ENCODE results near the gene IWS1.
"Not testable (repeated sequence)": the region's sequence is repeated elsewhere in the genome, so short reads cannot be mapped to it uniquely, and the experiment has no call there.

IWS1 gene

DNA sequence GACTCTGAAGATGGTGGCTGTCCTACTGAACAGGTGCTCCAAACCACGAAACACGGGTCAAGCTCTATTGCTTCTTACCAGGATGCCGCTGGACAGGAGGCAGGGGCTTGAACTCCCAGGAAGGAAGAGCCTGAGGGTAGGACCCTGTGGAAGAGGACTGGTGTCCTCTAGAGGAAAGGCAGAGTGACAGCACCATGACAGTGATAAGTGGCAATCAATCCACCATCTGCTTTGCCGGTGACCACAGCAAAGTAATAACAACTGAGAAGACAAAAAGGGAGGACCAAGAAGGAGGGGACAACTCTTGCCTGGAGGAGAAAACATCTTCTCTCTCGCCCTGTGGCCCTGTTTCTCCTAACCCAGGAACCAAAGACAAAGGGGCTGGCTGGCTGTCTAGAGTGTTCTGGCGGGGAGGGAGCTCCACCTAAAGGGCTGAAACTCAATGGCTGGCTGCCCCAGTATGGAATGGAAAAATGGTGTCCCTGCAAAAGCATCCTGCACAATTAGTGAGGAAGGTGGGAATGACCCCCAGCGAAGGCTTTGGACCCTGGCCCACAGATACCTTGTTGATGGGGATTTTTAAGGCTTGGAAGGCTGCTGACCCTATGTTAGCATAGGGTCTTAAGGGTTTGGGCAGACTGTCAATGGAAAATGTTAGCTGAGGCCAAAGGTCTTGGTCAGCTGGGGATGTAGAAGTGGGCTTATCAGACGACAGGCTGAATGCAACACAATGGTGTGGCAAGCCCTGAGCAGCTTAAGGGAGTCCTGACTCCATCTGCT, 72.7 kb downstream of the IWS1 start:
- DNase-seq: no peak

DNA sequence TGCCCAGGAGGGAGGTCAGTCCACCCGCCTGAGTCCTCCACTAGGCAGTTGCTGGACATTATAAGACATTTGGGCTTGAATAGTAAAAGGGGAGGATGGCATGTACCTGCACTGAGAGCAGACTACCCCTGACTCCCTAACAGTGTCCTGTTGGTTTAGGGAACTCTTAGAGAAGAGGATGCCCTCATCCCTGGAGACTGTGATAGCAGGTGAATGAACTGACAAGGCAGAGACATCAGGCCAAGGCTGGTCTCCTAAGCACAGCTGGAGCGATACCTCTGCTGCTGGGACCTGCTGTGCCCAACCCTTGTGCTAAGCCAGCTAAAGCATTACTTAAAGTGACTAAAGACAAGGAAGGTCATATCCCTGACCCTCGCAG, 73.3 kb downstream of the IWS1 start:
- no peak for DNase-seq

DNA sequence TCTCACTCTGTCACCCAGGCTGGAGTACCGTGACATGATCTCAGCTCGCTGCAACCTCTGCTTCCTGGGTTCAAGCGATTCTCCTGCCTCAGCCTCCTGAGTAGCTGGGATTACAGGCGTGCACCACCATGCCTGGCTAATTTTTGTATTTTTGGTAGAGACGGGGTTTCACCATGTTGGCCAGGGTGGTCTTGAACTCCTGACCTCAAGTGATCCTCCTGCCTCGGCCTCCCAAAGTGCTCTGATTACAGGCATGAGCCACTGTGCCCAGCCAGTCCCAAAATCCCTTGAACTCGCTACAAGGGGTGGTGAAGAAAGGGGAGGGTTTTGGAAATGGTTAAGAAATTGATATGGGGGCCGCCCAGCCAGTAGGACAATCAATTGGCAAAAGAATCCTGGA, 73.9 kb downstream of the IWS1 start:
- DNase-seq: not testable (repeated sequence)

DNA sequence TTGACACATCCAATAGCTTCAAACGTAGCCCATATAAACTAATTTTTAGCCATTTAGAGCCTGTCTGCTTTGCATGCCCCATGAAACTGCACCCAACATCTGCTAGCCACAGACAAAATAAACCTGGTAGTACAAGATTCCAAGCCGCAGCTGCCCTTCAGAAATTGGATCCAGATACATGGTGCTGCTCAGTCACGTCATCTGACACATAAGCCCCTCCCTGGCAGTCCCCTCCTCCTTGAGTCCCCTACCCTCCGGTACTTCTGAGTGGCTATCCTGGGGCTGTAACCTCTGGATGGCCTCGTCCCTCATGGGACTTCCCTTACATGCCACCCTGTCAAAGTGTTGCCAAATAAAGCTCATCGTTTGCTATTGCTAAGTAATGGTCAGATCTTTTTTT, 74.3 kb downstream of the IWS1 start:
- DNase-seq: no peak

DNA sequence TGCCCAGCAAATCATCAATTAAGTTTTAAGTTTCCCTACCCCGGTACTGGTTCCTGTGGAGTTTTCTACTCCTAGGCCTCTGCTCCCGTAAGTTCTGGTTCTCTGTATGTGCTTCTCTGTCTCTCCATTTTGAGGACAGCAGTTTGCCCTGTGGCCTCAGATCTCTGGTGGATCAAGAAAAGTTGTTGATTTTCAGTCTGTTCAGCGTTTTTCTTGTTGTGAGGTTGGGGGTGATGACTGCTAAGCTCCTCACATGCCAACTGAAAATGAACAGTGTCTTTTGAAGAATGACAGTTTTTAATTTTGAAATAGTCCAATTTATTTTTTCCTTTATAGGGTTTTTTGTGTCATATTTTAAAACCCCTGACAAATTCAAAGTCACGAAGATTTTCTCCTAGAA, 76.4 kb downstream of the IWS1 start:
- no peak for DNase-seq

DNA sequence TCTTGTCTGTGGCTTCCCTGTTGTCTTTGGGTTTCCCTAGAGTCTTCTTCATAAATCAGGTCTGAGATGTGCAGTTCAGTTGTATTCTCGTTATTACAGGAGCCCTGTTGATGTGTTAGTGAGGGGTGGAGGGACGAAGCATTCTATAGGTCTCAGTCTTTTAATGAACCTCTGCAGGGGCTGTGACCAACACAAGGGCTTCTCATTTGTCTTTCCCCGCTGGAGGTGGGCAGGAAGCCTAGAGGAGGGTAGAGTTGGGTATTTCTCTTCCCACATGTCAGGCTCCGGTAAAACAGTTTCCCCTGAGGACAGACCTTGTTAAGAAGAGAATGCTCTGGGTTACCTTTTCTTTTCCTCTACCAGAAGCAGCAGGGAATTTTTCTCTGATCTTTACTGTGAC, 76.9 kb downstream of the IWS1 start:
- DNase-seq: no peak

DNA sequence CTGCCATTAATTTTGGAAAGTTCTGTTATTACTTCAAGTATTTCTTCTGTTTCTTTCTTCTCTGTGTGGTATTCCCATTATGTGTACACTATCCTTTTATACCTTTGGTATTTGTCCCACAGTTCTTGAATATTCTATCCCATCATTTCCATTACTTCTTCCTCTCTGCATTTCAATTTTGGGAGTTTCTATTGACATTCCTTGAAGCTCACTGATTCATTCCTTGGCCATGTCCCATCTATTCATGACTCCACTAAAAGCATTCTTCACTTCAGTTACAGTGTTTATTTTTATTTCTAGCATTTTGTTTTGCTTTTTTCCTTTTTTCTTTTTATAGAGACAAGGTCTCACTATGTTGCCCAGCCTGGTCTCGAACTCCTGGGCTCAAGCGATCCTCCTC, 77.8 kb downstream of the IWS1 start:
- no peak for DNase-seq

DNA sequence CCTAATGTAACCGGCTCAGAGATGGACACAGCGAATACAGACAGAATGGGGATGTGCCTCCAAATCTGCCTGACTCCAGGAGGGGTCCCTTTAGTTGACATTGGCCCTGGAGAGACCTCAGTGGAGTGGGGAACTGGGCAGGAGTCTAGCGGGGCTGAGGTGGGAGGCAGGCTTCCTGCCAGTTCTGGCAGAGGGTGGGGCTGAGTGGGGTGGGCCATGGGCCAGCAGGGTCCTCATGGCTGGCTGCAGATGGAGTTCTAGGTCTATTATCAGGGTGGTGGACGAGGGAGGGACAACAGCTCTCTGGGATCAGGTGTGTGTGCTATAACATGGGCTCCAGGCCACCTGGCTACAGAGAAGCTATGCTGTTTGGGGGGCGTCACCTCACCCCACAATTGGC, 86.9 kb downstream of the IWS1 start:
- DNase-seq: no peak

DNA sequence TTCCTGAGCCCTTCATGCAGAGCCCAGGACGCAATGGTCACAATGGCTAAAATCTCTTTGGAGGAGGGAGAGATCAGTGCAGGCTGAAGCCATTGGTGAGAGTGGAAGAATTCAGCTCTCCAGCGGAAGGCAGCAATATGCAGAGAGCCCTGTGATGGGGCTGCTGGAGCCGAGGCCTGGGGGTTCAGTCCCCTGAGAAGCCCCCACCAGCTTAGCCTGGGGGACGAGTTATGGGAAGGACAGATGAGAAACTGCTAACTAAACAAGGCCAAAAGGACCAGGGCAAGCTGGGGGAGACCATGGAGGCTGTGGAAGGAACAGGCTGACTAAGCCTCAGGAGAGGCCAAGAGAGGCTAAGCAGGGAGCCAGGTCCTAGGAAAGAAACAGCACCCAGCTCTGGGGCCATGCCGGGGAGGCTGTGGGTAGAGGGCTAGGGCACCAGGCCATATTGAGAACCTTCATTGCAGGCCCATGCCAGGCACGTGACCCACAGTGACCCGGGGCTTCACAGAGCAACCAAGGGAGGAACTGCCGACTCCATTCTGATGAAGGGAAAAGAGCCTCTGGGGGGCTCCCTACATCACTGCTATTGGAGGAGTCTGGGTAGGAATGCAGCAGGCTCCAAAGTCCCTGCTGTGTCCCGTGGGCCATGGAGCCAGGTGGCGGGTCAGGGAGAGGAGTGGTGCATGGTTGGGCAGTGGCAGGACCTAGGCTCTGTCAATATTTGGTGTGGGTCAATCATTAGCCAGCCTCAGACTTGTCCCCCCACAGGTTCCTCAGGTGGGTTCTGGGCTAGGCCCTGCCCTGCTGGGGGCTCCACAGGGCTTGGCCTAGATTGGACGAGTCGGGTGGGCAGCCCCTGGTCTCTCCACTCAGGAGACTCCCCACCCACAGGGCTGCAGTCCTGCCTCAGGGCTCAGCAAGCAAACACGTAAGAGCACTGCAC, 88.2 kb downstream of the IWS1 start:
- DNase-seq: no peak

DNA sequence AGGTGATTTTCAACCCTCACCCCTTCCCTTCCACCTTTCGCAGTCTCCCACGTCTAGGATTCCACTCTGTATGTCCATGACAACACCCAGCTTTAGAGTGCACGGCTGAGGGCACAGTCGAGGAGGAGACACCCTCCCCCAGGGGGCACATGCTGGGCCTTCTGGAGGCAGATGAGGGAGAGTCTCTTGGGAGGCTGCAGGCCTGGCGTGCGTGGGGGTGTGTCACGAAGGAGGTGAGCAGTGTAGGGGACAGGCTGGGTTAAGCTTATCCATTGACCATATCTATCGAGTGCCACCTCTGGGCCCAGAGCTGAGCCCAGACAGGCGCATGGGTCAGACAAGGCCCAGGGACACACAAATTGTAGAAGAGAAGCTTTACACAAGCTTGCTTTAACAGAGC, 89.2 kb downstream of the IWS1 start:
- DNase-seq: no peak

DNA sequence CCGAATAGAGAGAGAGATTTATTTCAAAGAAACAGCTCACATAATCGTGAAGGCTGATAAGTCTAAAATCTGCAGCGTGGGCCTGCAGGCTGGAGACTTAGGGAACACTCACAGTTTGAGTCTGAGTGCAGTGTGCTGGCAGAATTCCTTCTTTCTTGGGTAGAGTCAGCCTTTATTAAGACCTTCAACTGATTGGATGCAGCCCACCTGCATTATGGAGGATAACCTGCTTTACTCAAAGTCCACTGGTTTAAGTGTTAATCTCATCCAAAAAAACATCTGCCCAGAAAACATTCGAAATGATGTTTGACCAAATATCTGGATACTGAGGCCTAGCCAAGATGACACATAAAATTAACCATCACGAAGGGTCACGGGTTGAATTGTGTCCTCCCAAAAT, 91.8 kb downstream of the IWS1 start:
- DNase-seq: no peak

DNA sequence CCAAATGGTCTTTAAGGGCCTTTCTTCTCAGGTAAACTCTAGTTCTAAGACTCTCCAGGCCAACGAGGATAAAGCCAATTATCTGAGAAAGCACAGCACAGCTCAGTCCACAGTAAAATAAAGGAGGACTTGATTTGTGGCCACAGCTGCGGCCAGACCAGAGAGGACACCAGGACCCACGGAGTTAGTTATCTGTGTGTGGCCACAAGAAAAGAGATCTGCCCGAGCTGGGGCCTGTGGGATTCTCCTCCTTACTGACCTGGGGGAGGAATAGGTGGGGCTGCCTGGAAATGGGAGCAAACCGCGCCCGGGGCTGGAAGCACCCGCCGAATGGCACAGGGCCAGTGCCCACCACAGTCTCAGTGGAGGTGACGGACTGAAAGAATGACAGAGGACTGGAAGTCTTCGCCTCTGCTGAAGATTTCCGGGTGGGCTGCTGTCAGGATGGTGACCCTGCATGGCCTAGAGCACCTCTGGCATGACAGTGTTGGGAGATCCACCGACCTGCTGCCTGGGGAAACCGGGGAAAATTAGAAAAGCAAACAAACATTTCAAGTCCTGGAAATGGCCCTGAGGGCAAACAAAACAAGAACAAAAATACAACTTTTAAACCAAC, 94.8 kb downstream of the IWS1 start:
- no peak for DNase-seq
